GM21526 (cell line): ENCODE data around the gene PIP5K1B.

Experiments used
- ATAC-seq: cut with Tn5 transposase; IDR thresholded peaks from one replicate; pipeline ENCODE4 v1.9.1; 2021; ENCODE audit warnings: moderate library complexity; ENCODE audit not compliant: unreplicated experiment, low FRiP score

PIP5K1B gene

DNA sequence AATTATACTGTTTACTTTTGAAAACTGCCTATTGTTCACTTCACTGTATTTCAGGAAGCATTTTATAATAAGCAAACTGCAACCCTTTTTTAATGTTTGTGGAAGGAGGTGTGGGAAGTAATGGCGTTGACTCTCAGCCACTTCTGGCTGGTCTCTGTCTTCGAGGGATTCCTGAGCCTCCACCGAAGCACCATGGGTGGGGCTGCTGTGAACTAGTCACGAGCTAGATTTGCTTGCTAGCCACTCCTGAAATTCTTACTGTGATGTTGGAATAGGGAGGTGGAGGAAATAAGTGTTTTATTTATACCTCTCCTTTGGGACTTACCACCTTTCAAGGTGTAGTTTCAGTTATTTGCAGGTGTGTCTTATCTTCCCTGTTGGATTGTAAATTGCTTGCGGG is 26.8 kb downstream of the PIP5K1B start:
- no peak for ATAC-seq

- no peak for ATAC-seq
Observed at GRCh38 chr9:68732405-68733020, 27.5 kb downstream of the PIP5K1B start.

- ATAC-seq, result no peak
Observed at GRCh38 chr9:68733021-68733405, 28.0 kb downstream of the PIP5K1B start.

DNA sequence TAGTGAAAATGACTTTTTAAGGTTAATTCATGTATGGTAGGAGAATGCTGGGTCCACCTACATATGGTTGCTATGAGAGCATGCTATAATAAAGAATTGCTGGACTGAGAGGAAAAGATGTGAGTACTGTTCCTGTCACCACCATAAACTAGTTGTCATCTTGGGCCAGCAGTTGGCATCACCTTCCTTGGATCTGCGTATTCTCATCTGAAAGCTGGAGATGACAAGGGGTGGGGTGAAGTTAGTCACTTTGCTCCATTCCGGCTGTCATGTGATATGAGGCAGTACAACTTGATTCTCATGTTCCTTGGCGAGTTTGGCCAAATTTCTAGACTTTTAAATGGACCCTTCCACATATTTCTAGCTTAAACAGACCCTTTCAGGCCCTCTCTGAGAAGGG is 33.3 kb downstream of the PIP5K1B start:
- no peak for ATAC-seq

- ATAC-seq, result no peak
Observed at GRCh38 chr9:68739621-68740174, 34.7 kb downstream of the PIP5K1B start.

DNA sequence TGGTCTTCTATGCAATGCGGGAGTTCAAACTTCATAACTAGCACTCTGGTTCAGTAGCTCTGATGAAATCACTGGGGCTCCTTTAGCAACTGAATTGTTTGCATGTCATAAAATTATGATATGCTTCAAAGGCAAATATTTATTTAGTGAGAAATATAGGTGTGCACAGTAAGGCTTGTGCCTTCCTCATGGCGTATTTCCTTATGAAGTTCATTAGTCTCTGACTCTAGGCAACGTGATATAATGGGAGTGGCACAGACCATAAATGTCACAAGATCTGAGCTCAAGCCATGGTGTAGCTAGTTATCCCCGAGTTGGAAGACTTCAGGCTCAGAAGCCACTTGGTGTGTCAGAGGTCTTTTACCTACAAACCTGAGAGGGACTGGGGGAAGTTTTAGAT is 35.5 kb downstream of the PIP5K1B start:
- no peak for ATAC-seq

DNA sequence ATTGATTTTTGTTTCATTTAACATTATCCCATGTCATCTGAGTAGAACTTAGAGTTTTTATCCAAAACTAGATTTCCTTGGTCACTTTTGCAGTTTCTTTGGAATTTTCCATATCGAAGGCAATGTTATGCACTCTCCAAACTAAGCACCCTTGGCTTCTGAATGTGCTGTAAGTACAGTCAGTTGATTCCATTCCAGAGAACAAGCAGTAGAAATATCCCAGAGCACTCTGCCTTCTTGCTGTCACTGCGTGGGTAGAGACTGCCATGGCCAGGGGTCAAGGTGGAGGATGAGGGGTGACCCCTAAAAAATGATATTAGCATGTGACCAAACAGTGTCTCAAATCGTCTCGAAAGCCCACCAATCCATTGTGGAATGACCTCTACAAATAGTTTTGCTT is 36.2 kb downstream of the PIP5K1B start:
- no peak for ATAC-seq

DNA sequence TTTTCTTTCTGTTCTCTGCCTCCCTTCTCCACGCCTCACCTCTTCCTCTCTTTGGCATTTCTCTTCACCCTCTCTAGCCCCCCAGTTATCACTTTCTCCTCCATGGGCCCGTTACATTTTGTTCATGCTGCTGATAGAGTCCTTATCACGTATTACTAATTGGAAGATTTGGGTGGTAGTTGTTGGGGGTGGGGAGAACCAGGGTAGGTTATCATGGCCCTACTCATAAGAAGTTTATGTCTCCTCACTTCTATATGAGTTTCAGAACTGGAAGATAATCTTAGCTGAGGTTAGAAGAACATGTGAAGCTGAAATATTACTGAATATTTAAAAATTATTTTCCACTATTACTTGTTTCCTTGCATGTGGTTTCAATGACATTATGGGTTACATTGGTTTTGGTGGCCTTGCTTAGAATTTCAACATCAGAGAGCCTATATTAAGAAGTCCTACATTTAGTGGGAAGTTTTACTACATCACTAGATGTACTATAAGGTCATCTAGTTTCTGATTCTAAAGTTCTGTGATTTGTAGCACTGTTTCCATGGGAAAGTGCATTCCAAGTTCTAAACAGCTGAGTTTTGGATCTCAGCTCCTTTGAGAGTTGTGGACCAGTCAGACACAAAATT is 36.8 kb downstream of the PIP5K1B start:
- no peak for ATAC-seq

GRCh38 chr9:68742333-68742730 is 37.3 kb downstream of the PIP5K1B start:
- ATAC-seq, result no peak

DNA sequence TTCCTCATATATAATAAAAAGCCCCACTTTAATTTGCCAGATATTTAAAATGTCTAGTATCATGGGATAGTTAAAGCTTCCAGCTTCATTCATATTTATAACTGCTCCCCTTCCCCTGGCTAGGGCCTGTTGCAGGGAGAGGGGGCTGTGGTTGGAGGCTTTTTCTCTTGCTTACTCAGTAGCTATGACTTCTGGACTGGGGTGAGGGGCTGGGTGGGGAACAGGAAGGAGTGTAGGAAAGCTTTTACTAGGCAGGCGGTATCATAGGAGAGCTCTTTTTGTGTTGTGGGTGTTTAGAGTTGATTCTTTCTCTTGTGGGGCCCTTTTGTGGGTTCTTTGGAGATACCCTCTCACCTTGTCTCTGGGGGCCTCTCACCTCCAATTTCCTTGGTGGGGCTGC is 39.4 kb downstream of the PIP5K1B start:
- no peak for ATAC-seq

GRCh38 chr9:68746525-68746924 is 41.5 kb downstream of the PIP5K1B start:
- no peak for ATAC-seq

DNA sequence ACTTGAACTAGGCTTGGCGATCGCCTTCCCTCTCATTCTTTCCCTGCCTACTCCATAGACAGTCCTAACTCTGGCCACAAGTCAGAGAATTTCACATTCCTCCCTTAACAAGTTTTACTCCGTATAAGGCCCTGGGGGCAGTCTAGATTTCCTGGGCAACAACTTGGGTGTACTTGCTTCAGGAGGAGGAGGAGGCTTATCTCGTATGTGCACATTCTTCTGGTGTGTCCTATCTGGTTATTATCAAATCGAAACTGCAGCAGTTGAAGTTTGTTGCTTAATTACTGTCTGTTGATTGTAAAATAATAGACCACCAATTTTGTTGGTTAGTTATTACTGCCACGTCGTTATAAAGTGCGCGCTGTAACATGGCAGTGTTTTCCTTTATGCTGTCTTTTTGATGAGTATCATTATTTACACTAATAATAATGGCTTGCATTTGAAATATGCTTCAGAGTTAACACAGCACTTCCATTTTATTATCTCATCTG is 42.0 kb downstream of the PIP5K1B start:
- no peak for ATAC-seq

DNA sequence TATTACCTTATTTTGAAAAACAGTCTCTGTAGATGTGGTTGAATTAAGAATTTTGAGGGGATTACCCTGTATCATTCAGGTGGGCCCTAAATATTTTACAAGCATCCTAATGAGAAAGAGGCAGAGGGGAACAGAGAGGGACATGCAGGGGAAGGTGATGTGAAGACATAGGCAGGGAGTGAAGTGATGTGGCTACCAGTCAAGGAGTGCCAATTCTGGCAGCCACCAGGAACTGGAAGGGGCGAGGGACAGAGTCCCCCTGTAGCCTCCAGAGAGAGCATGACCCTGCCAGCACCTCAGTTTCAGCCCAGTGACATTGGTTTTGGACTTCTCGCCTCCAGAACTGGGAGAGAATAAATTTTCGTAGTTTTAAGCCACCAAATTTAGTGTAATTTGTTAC is 44.1 kb downstream of the PIP5K1B start:
- ATAC-seq, result no peak

DNA sequence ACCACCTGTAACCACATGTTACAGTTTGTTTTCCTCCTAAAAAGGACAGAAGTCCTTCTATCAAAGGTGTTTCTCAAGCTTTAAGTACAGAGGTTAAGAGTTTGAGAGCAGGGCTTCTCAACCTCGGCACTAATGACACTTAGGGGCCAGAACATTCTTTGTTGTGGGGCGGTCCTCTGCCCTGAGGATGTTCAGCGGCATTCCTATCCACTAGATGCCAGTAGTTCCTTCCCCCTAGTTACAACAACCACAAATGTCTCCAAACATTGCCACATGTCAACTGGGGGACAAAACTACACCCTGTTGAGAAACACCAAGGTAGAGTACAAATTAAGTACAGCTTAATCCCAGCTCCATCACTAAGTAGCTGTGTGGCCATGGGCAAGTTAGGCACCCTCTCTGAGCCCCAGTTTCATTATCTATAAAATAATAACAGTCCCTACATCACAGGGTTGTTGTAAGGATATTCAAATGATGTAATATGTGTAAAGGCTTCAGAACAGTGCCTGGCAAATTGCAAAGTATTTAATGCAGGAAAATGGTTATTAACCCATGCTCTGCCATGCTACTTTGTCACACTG is 44.6 kb downstream of the PIP5K1B start:
- no peak for ATAC-seq

DNA sequence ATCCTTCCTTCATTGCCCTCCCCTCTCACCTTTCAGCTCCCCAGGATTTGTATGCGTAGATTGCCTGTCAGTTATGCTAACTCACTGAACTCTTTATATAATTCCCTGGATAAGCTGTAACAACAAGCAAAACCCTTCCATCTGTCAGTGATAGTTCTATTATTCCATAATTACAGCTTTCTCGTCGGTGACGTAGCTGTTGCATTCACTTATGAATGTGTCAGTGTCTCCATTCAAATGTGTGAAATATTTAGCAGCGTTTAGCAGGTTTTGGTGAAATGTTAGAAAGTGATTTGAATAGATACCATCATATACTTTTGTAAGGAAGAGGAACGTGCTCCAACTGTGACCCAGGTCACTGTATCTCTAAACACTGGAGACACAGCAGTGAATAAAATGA is 45.2 kb downstream of the PIP5K1B start:
- ATAC-seq, result no peak

DNA sequence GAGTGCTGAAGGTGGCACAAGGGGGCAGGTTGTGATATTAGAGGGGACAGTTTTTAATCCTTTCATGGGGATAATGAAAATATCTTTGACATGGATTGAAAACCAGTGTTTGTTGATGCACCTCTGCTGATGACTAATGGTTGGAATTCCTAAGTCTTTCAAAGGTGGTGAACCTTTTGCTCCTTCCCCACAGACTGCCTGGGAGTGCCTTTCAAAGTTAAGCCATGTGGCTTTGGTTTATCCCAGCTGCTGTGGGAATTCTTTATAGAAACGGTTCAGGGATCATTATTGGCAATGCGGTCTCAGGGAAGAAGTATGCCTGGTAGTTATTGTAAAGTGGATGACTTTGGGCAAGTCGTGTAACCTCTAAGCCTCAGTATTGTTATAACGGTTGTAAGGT is 45.7 kb downstream of the PIP5K1B start:
- ATAC-seq, result no peak

GRCh38 chr9:68751556-68751955 is 46.5 kb downstream of the PIP5K1B start:
- no peak for ATAC-seq

GRCh38 chr9:68755051-68755450 is 50.0 kb downstream of the PIP5K1B start:
- ATAC-seq, result no peak

DNA sequence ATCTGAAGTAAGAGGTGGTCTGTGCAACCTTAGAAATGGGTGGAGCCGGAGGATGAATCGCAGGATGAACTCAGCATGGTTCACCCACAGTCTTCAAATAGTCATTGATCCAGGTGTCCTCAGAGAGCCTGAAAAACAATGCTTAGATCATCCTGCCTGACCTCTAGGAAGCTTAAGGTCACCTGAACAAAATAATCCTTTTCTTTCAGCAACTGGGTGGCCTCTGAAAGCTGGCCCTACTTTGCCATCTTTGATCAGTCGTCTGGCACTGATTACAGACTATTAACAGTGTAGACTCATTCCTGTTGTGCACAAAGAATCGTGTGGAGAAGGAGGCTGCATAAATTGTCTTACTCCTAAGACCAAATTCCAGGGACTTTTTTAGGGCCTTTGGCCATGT is 50.7 kb downstream of the PIP5K1B start:
- no peak for ATAC-seq

GRCh38 chr9:68759981-68760673 is 55.1 kb downstream of the PIP5K1B start:
- ATAC-seq, result no peak

- no peak for ATAC-seq
Observed at GRCh38 chr9:68760674-68761333, 55.8 kb downstream of the PIP5K1B start.
